Measurements from ENCODE around the gene SF1. TPM values are rescaled to one million over a fixed set of nuclear protein-coding genes. Genes with fewer than 3 reads are reported as not detected.

SF1 gene
- total RNA-seq, 1 experiment from 2014 or later, result 285 TPM

- no peak for TF ChIP-seq HMGA2 (CRISPR knock-in tag; IDR thresholded peaks at IDR 0.05)
- TF ChIP-seq MXD4 (CRISPR knock-in tag; IDR thresholded peaks at IDR 0.05; ENCODE audit: borderline replicate concordance), result no peak
- no peak for TF ChIP-seq AR (CRISPR knock-in tag; IDR thresholded peaks at IDR 0.05)
- TF ChIP-seq GRHL2 (CRISPR knock-in tag; IDR thresholded peaks at IDR 0.05; ENCODE audit: insufficient replicate concordance, severe bottlenecking), result no peak
- TF ChIP-seq PREB (CRISPR knock-in tag; IDR thresholded peaks at IDR 0.05; ENCODE audit: borderline replicate concordance), result no peak
- no peak for TF ChIP-seq ZNF121 (CRISPR knock-in tag; IDR thresholded peaks at IDR 0.05)
- no peak for TF ChIP-seq CREM (CRISPR knock-in tag; IDR thresholded peaks at IDR 0.05)
- TF ChIP-seq ZNF396 (CRISPR knock-in tag; IDR thresholded peaks at IDR 0.05; ENCODE audit: borderline replicate concordance), result no peak
- TF ChIP-seq IRF1 (CRISPR knock-in tag; IDR thresholded peaks at IDR 0.05), result no peak
- no peak for TF ChIP-seq RORB (CRISPR knock-in tag; IDR thresholded peaks at IDR 0.05)
- TF ChIP-seq NR3C1 (CRISPR knock-in tag; conservative IDR thresholded peaks at IDR 0.05; ENCODE audit: low read depth), result no peak
- no peak for TF ChIP-seq NFE2L1 (CRISPR knock-in tag; IDR thresholded peaks at IDR 0.05)
- no peak for TF ChIP-seq JAZF1 (CRISPR knock-in tag; IDR thresholded peaks at IDR 0.05)
- no peak for TF ChIP-seq PRRX2 (CRISPR knock-in tag; IDR thresholded peaks at IDR 0.05)
- no peak for TF ChIP-seq ZNF219 (CRISPR knock-in tag; IDR thresholded peaks at IDR 0.05; ENCODE audit: borderline replicate concordance)
- Mint-ChIP-seq H3K36me3 (no peaks in the 10 kb centered on the region), H3K4me3 (no peak overlapping the region), H3K9me3 (no peaks in the 10 kb centered on the region), H3K4me1 (peaks cover 17% of the 10 kb centered on the region), H3K27ac (peak overlapping the region; percentile 66; the same call in 1 of the 2 replicates), H3K27me3 (ENCODE audit: low read depth) (peaks cover 2% of the 10 kb centered on the region; the same call in 1 of the 2 replicates)
- ChIA-PET CTCF (interaction anchor here (1.5 kb wide), 1 partner anchor 10 kb away, joined by 3 read pairs; the partner anchor contains the start of gene PYGM), POLR2A (no interaction called here)
- no peak for ATAC-seq
- no peak for DNase-seq (ENCODE audit: low spot score)
Measured at GRCh38 chr11:64750361-64751054, 27.8 kb downstream of the SF1 start.

- ChIA-PET POLR2A (no interaction called here), CTCF (interaction anchor here (0.5 to 2.3 kb wide), 7 partner anchors 12 to 140 kb away, joined by 3 to 13 read pairs (median 5); partner anchors contain the start of genes PYGM and SF1)
- H3K9me3 Mint-ChIP-seq, result no peaks in the 10 kb centered on the region
- H3K27ac Mint-ChIP-seq, result no peak overlapping the region
- DNase-seq (ENCODE audit: low spot score), result no peak
- TF ChIP-seq ZNF281 (CRISPR knock-in tag; IDR thresholded peaks at IDR 0.05) (no peak), ETV6 (CRISPR knock-in tag; IDR thresholded peaks at IDR 0.05) (no peak), NFYB (CRISPR knock-in tag; conservative IDR thresholded peaks at IDR 0.05; ENCODE audit: low read depth) (no peak), USF1 (CRISPR knock-in tag; IDR thresholded peaks at IDR 0.05) (no peak), SOX15 (CRISPR knock-in tag; IDR thresholded peaks at IDR 0.05) (no peak), NFE2L1 (CRISPR knock-in tag; IDR thresholded peaks at IDR 0.05) (no peak), HMGXB4 (CRISPR knock-in tag; IDR thresholded peaks at IDR 0.05) (no peak), ZNF396 (CRISPR knock-in tag; IDR thresholded peaks at IDR 0.05; ENCODE audit: borderline replicate concordance) (no peak), MAX (CRISPR knock-in tag; IDR thresholded peaks at IDR 0.05) (no peak), HMGA2 (CRISPR knock-in tag; IDR thresholded peaks at IDR 0.05) (no peak), ZNF138 (CRISPR knock-in tag; conservative IDR thresholded peaks at IDR 0.05) (no peak)
- no peaks in the 10 kb centered on the region for H3K36me3 Mint-ChIP-seq
- no peak for ATAC-seq
- H3K4me3 Mint-ChIP-seq, result no peak overlapping the region
- peaks cover 16% of the 10 kb centered on the region for H3K4me1 Mint-ChIP-seq
- peaks cover 12% of the 10 kb centered on the region for H3K27me3 Mint-ChIP-seq (ENCODE audit: low read depth)
Measured at GRCh38 chr11:64747961-64748665, 30.2 kb downstream of the SF1 start.
